SU-DHL-6 (cell line): ENCODE data around the gene INVS.

Experiments
- H2AFZ ChIP-seq: fragments of 200-600 bp; sonication (generic); 2 replicates; pipeline ENCODE4 v1.6.1; 2014; ENCODE audit warnings: low read depth, mild to moderate bottlenecking, moderate library complexity, mixed read lengths, antibody characterized with exemption, low read length; ENCODE audit not compliant: severe bottlenecking
- H3F3A ChIP-seq: fragments of 200-600 bp; shearing (Covaris generic); 2 replicates; pipeline ENCODE4 v1.6.0; 2016; ENCODE audit warnings: antibody characterized with exemption, mild to moderate bottlenecking; ENCODE audit not compliant: insufficient read depth
- H3K27ac ChIP-seq: fragments of 200-600 bp; sonication (generic); 2 replicates; pipeline ENCODE4 v1.5.1; 2016; ENCODE audit warnings: low read depth, mild to moderate bottlenecking, low read length, moderate library complexity, mixed read lengths
- H3K27me3 ChIP-seq: fragments of 200-600 bp; sonication (generic), shearing (Covaris generic); 2 replicates; pipeline ENCODE4 v1.6.0; 2014; ENCODE audit warnings: mild to moderate bottlenecking, low read length
- H3K36me3 ChIP-seq: fragments of 200-600 bp; sonication (generic); 2 replicates; pipeline ENCODE4 v1.6.1; 2014; ENCODE audit warnings: mild to moderate bottlenecking, low read length, mixed read lengths
- H3K4me2 ChIP-seq: fragments of 300-600, 200-600 bp; shearing (Covaris generic), sonication (generic); 2 replicates; pipeline ENCODE4 v1.6.0; 2014; ENCODE audit warnings: low read length, low read depth, mild to moderate bottlenecking; ENCODE audit not compliant: poor library complexity, severe bottlenecking
- H3K4me3 ChIP-seq: fragments of 200-600 bp; sonication (generic); 2 replicates; pipeline ENCODE4 v1.5.1; 2014; ENCODE audit warnings: antibody characterized with exemption, low read length, mild to moderate bottlenecking, mixed read lengths; ENCODE audit not compliant: insufficient read depth, poor library complexity, severe bottlenecking
- H3K79me2 ChIP-seq: fragments of 200-600 bp; sonication (generic); 2 replicates; pipeline ENCODE4 v1.6.1; 2014; ENCODE audit warnings: mild to moderate bottlenecking, low read length, moderate library complexity; ENCODE audit not compliant: insufficient read depth
- H3K9ac ChIP-seq: fragments of 200-600 bp; sonication (generic); 2 replicates; pipeline ENCODE4 v1.7.0; 2014; ENCODE audit warnings: mild to moderate bottlenecking, low read length
- H3K9me2 ChIP-seq: fragments of 200-600 bp; sonication (generic); replicated peaks from 2 replicates; pipeline ENCODE4 v1.6.1; 2014; ENCODE audit warnings: low read length; ENCODE audit not compliant: insufficient read depth
- H3K9me3 ChIP-seq: fragments of 200-600 bp; sonication (generic); 2 replicates; pipeline ENCODE4 v1.6.1; 2014; ENCODE audit warnings: low read length, mixed read lengths; ENCODE audit not compliant: insufficient read depth
- H4K20me1 ChIP-seq: fragments of 200-600 bp; sonication (generic); 2 replicates; pipeline ENCODE4 v1.6.1; 2014; ENCODE audit warnings: low read depth, mild to moderate bottlenecking, antibody characterized with exemption, low read length, moderate library complexity, mixed read lengths
- EZH2phosphoT487 ChIP-seq: fragments of 200-600 bp; sonication (generic), shearing (Covaris generic); conservative IDR thresholded peaks from 2 replicates; pipeline ENCODE4 v1.6.1; 2018; ENCODE audit warnings: mild to moderate bottlenecking, antibody characterized with exemption, low read length, moderate library complexity, mixed read lengths
- TF ChIP-seq, protein P1 (sequence below): fragments of 200-600 bp; sonication (generic); IDR thresholded peaks from one replicate; pipeline ENCODE4 v1.5.1; 2017; ENCODE audit warnings: antibody characterized with exemption, mild to moderate bottlenecking, low read length, moderate library complexity; ENCODE audit not compliant: insufficient read depth, poor library complexity, severe bottlenecking

INVS gene

DNA sequence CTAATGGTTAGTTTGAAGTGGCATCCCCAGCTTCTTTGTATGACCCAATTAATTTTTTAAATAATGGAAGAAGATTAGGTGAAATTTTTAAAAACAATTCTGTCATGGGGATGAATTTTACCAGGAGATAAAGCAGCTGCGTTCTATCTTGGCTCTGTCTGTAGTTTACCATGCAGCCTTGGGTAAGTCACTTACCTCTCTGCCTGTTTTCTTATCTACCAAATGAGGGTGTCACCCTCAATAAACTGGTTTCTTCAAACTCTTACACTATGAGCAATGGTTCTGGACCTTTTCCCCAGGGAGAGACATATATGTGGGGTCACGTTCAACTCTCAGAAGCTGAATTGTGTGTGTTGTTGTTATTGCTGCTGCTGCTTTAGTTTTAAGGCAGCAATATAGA, 182.0 kb downstream of the INVS start:
- H3K27ac ChIP-seq, result no peak overlapping the region
- H4K20me1 ChIP-seq, result no peaks in the 10 kb centered on the region
- no peak overlapping the region for H3K4me2 ChIP-seq
- H3K9ac ChIP-seq, result no peak overlapping the region
- H3K9me3 ChIP-seq, result no peaks in the 10 kb centered on the region
- no peaks in the 10 kb centered on the region for H3K79me2 ChIP-seq
- no peaks in the 10 kb centered on the region for H3F3A ChIP-seq
- H2AFZ ChIP-seq, result no peak overlapping the region
- H3K27me3 ChIP-seq, result no peaks in the 10 kb centered on the region
- no peaks in the 10 kb centered on the region for H3K9me2 ChIP-seq
- TF ChIP-seq EZH2phosphoT487, result no peak
- TF ChIP-seq, protein P1, sequence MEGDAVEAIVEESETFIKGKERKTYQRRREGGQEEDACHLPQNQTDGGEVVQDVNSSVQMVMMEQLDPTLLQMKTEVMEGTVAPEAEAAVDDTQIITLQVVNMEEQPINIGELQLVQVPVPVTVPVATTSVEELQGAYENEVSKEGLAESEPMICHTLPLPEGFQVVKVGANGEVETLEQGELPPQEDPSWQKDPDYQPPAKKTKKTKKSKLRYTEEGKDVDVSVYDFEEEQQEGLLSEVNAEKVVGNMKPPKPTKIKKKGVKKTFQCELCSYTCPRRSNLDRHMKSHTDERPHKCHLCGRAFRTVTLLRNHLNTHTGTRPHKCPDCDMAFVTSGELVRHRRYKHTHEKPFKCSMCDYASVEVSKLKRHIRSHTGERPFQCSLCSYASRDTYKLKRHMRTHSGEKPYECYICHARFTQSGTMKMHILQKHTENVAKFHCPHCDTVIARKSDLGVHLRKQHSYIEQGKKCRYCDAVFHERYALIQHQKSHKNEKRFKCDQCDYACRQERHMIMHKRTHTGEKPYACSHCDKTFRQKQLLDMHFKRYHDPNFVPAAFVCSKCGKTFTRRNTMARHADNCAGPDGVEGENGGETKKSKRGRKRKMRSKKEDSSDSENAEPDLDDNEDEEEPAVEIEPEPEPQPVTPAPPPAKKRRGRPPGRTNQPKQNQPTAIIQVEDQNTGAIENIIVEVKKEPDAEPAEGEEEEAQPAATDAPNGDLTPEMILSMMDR, result no peak
- H3K4me3 ChIP-seq, result no peak overlapping the region
- peaks cover 12% of the 10 kb centered on the region for H3K36me3 ChIP-seq

DNA sequence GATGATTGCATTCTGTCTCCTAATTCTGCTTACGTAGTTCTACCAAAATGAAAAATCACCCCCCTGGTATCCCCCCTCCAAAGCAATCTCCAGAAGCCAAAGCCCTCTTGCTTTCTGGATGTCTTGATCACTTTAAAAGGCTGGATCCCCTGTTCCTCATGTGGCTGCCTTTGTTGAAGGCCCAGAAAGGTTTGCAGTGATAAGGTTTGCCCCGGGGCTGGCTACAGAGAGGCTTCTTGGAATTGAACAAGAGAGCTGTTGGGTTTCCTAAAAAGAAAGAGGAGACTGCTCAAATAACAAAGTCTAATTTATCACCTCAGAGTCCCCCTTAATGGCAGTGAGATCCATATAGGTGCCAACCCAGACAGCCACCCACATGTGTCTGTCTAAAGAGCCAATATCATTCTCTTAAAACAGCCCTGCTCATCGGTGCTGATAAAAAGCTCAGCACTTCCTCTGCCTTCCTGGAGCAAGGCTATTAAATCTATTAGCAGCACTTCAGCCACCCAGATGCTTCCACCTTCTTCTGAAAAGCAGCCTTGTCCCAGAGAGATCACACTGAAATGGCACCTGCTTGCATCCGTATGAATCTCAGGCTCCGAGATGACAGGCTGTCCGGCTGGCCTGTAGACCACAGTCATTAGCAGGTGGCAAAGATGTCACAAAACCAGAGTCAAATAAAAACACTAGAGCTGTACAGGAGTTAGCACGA, 182.8 kb downstream of the INVS start:
- Histone ChIP-seq H3K79me2 (no peaks in the 10 kb centered on the region), H3K9me2 (no peaks in the 10 kb centered on the region), H3K9ac (no peak overlapping the region), H3K27ac (no peak overlapping the region), H3K27me3 (no peaks in the 10 kb centered on the region), H4K20me1 (no peaks in the 10 kb centered on the region), H3K4me2 (no peak overlapping the region), H3K9me3 (no peaks in the 10 kb centered on the region), H2AFZ (no peak overlapping the region), H3F3A (no peaks in the 10 kb centered on the region), H3K36me3 (peaks cover 12% of the 10 kb centered on the region), H3K4me3 (no peak overlapping the region)
- TF ChIP-seq, protein P1, result no peak
- no peak for TF ChIP-seq EZH2phosphoT487

DNA sequence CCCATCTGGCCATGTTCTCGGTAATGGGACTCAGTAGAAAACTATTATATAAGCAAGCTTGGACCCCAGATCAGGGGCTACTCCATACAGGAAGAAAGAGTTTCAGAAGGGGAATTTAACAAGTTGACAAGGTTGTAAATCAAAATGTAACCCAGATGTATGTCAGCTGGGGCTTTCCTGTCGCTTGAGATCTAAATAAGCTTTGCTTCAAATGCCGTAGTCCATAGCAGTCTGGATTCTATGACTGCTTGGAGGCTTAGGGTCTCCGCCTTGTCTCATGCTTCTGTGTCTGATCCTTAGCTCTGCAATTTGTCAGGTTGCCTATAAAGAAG, 183.3 kb downstream of the INVS start:
- H3K9me3 ChIP-seq, result no peaks in the 10 kb centered on the region
- TF ChIP-seq, protein P1, result no peak
- no peaks in the 10 kb centered on the region for H3F3A ChIP-seq
- no peaks in the 10 kb centered on the region for H3K79me2 ChIP-seq
- H3K4me2 ChIP-seq, result no peak overlapping the region
- H3K9me2 ChIP-seq, result no peaks in the 10 kb centered on the region
- H3K27ac ChIP-seq, result no peak overlapping the region
- no peak overlapping the region for H3K4me3 ChIP-seq
- H3K9ac ChIP-seq, result no peak overlapping the region
- H3K27me3 ChIP-seq, result no peaks in the 10 kb centered on the region
- H3K36me3 ChIP-seq, result peaks cover 12% of the 10 kb centered on the region
- H2AFZ ChIP-seq, result no peak overlapping the region
- H4K20me1 ChIP-seq, result no peaks in the 10 kb centered on the region
